Smooth muscle cell (in vitro differentiated cells): ENCODE measurements around the gene NNT. TPM values are rescaled to one million over a fixed set of nuclear protein-coding genes. Genes with fewer than 3 reads are reported as not detected.
"Not testable (repeated sequence)": the region's sequence is repeated elsewhere in the genome, so short reads cannot be mapped to it uniquely, and the experiment has no call there.

Experiments
- DNase-seq: peaks from one replicate; lab custom pipeline; 2025; ENCODE audit not compliant: unreplicated experiment; lab: John Stamatoyannopoulos, UW
- H2AFZ ChIP-seq: fragments of 200-600 bp; sonication (generic); 2 replicates; pipeline ENCODE4 v1.6.0; 2016; ENCODE audit warnings: antibody characterized with exemption, low read depth, mild to moderate bottlenecking
- H3F3A ChIP-seq: fragments of 200-600 bp; sonication (generic); 2 replicates; pipeline ENCODE4 v1.6.0; 2017; ENCODE audit warnings: antibody characterized with exemption, low read depth
- H3K27ac ChIP-seq: fragments of 200-600 bp; sonication (generic); 2 replicates; pipeline ENCODE4 v1.5.1; 2016; ENCODE audit warnings: low read depth, mild to moderate bottlenecking
- H3K27me3 ChIP-seq: fragments of 200-600 bp; sonication (generic); 2 replicates; pipeline ENCODE4 v1.6.1; 2016; ENCODE audit warnings: low read depth, mild to moderate bottlenecking
- H3K36me3 ChIP-seq: fragments of 200-600 bp; sonication (generic); 2 replicates; pipeline ENCODE4 v1.5.1; 2016; ENCODE audit warnings: low read depth
- H3K4me1 ChIP-seq: fragments of 200-600 bp; sonication (generic); 2 replicates; pipeline ENCODE4 v1.5.1; 2016; ENCODE audit warnings: low read depth
- H3K4me2 ChIP-seq: fragments of 200-600 bp; sonication (generic); 2 replicates; pipeline ENCODE4 v1.6.0; 2016; ENCODE audit warnings: mild to moderate bottlenecking
- H3K4me3 ChIP-seq: fragments of 200-600 bp; sonication (generic); 2 replicates; pipeline ENCODE4 v1.5.1; 2016; ENCODE audit warnings: mild to moderate bottlenecking
- H3K79me2 ChIP-seq: fragments of 200-600 bp; sonication (generic); 2 replicates; pipeline ENCODE4 v1.6.0; 2016; ENCODE audit warnings: low read depth, mild to moderate bottlenecking
- H3K9ac ChIP-seq: fragments of 200-600 bp; sonication (generic); 2 replicates; pipeline ENCODE4 v1.6.0; 2016; ENCODE audit warnings: low read depth
- H3K9me3 ChIP-seq: fragments of 200-600 bp; sonication (generic); replicated peaks from 2 replicates; pipeline ENCODE4 v1.5.1; 2016; ENCODE audit warnings: low read depth
- H4K20me1 ChIP-seq: fragments of 200-600 bp; sonication (generic); 2 replicates; pipeline ENCODE4 v1.6.0; 2016; ENCODE audit warnings: low read depth
- CTCF ChIP-seq: fragments of 200-600 bp; sonication (generic); IDR thresholded peaks from 2 replicates; pipeline ENCODE4 v1.5.1; 2017; ENCODE audit warnings: borderline replicate concordance, mild to moderate bottlenecking, antibody characterized with exemption; ENCODE audit not compliant: insufficient read depth, poor library complexity, severe bottlenecking
- WGBS: methylation state at CpG from one replicate; pipeline ENCODE4 v1.1.7; 2016; ENCODE audit warnings: low lambda C conversion rate; 5-methylcytosine and 5-hydroxymethylcytosine counted together
- polyA plus RNA-seq: library from polyadenylated mRNA; unstranded; fragments of >200 nt; fragmentation: Nextera tagmentation; extraction: Ambion mirVana; gene quantifications from 2 replicates; pipeline ENCODE4 v1.2.1, GENCODE V29; 2016
- total RNA-seq: library from RNA; depleted of rRNA; stranded (reverse); fragments of >200 nt; gene quantifications from 2 replicates; pipeline ENCODE4 v1.2.3, GENCODE V29; 2014

NNT gene
- total and polyA plus RNA-seq, 2 experiments from 2014 or later, result 26.8 to 49.8 TPM

GRCh38 chr5:43663916-43664315 is 60.9 kb downstream of the NNT start:
- Histone ChIP-seq H3K4me2 (no peak overlapping the region), H3K27me3 (no peaks in the 10 kb centered on the region), H3K36me3 (peaks cover 9% of the 10 kb centered on the region), H3K4me1 (no peaks in the 10 kb centered on the region), H3K9me3 (no peaks in the 10 kb centered on the region), H3K79me2 (no peaks in the 10 kb centered on the region), H3K9ac (no peak overlapping the region), H3F3A (no peaks in the 10 kb centered on the region), H3K4me3 (no peak overlapping the region), H4K20me1 (no peaks in the 10 kb centered on the region), H3K27ac (no peak overlapping the region), H2AFZ (no peak overlapping the region)
- no peak for TF ChIP-seq CTCF
- no peak for DNase-seq

- Histone ChIP-seq H3K9me3 (no peaks in the 10 kb centered on the region), H4K20me1 (no peaks in the 10 kb centered on the region), H3K9ac (no peak overlapping the region), H3K36me3 (peaks cover 9% of the 10 kb centered on the region), H3K4me2 (no peak overlapping the region), H3K27ac (no peak overlapping the region), H3K79me2 (no peaks in the 10 kb centered on the region), H2AFZ (no peak overlapping the region), H3K4me1 (no peaks in the 10 kb centered on the region), H3K4me3 (no peak overlapping the region), H3K27me3 (no peaks in the 10 kb centered on the region), H3F3A (no peaks in the 10 kb centered on the region)
- TF ChIP-seq CTCF, result no peak
- 77% methylated on average over 2 of the region's 2 CpGs for WGBS
- DNase-seq, result no peak
Observed at GRCh38 chr5:43664501-43665040, 61.6 kb downstream of the NNT start.

GRCh38 chr5:43665749-43666148 is 62.8 kb downstream of the NNT start:
- WGBS, result 98% methylated on average over 30 of the region's 35 CpGs
- not testable (repeated sequence) for H3K4me3 ChIP-seq, H2AFZ ChIP-seq, H3K27me3 ChIP-seq, H3F3A ChIP-seq, H4K20me1 ChIP-seq, H3K4me1 ChIP-seq, H3K27ac ChIP-seq, H3K9me3 ChIP-seq, H3K79me2 ChIP-seq, H3K36me3 ChIP-seq, H3K9ac ChIP-seq, H3K4me2 ChIP-seq, DNase-seq

DNA sequence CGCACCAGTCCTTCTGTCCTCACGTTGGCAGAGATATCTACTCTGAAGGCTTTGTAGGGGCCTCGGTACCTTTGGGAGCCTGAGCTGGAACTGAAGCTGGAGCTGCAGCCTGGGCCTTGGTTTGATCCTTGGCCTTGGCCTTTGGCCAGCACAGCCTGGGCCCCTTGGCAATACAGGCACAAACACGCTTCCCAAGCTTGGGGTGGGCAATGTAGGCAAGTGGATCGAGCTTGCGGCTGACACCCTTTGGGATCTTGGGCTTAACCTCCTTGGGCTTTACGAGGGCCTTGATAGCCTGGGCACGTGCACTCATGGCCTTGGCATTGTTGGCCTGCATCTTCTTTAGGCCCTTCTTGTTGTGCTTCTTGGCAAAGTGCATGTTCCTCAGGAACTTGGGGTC is 63.7 kb downstream of the NNT start:
- H2AFZ ChIP-seq, H3K4me3 ChIP-seq, H3K9ac ChIP-seq, H3K4me1 ChIP-seq, H3K79me2 ChIP-seq, H3K27me3 ChIP-seq, H4K20me1 ChIP-seq, H3F3A ChIP-seq, H3K4me2 ChIP-seq, H3K27ac ChIP-seq, H3K36me3 ChIP-seq, DNase-seq, H3K9me3 ChIP-seq: not testable (repeated sequence)
- WGBS, result 98% methylated on average over 8 of the region's 8 CpGs

- H3K36me3 ChIP-seq, H2AFZ ChIP-seq, H3K9ac ChIP-seq, H3K27ac ChIP-seq, DNase-seq, H3K27me3 ChIP-seq, H3K4me3 ChIP-seq, H3K9me3 ChIP-seq, H4K20me1 ChIP-seq, H3F3A ChIP-seq, H3K4me2 ChIP-seq, H3K4me1 ChIP-seq, H3K79me2 ChIP-seq: not testable (repeated sequence)
- WGBS, result 95% methylated on average over 4 of the region's 5 CpGs
Observed at GRCh38 chr5:43667379-43667778, 64.4 kb downstream of the NNT start.
